Panc1 (cell line): ENCODE results near the gene CFAP221. TPM values are rescaled to one million over a fixed set of nuclear protein-coding genes. Genes with fewer than 3 reads are reported as not detected.

ENCODE experiments used
- ATAC-seq: fragments of 200-7000 bp; cut with Tn5 transposase; 2 replicates; pipeline ENCODE4 v1.9.1; 2020; ENCODE audit warnings: mild to moderate bottlenecking, moderate library complexity
- BruUV-seq: library from RNA; stranded (reverse); fragments of 400-500 nt; replicated peaks from 2 replicates; lab custom pipeline; 2021; lab: Mats Ljungman, UMichigan
- CTCF ChIA-PET: fragments of 300-600 bp; sonication (Branson Sonifier 250); formaldehyde crosslinking; loops from one replicate; lab custom pipeline; 2022; ENCODE audit warnings: antibody characterized with exemption; lab: Charles Lee
- POLR2A ChIA-PET: fragments of 300-600 bp; sonication (Branson Sonifier 250); formaldehyde crosslinking; loops from one replicate; lab custom pipeline; 2022; ENCODE audit warnings: antibody characterized with exemption; lab: Charles Lee
- DNase-seq: peaks from one replicate; pipeline ENCODE4 v3.0.0-alpha.2; 2010; ENCODE audit warnings: low read depth, low spot score
- H3K27ac ChIP-seq: 2 replicates; pipeline ENCODE4 v1.5.1; 2011; ENCODE audit warnings: mild to moderate bottlenecking, low read length, inconsistent platforms
- H3K27me3 ChIP-seq: fragments of 200-500 bp; sonication (Bioruptor generic); 2 replicates; pipeline ENCODE4 v1.6.0; 2014; ENCODE audit warnings: low read length, inconsistent platforms; ENCODE audit not compliant: control insufficient read depth, insufficient read depth
- H3K36me3 ChIP-seq: fragments of 200-500 bp; sonication (Bioruptor generic); 2 replicates; pipeline ENCODE4 v1.5.1; 2014; ENCODE audit warnings: inconsistent platforms, mild to moderate bottlenecking, low read length, moderate library complexity; ENCODE audit not compliant: control insufficient read depth, insufficient read depth
- H3K4me1 ChIP-seq: 2 replicates; pipeline ENCODE4 v1.5.1; 2011; ENCODE audit warnings: inconsistent platforms, mild to moderate bottlenecking, low read length, moderate library complexity; ENCODE audit not compliant: control insufficient read depth, insufficient read depth
- H3K4me3 ChIP-seq, 2 experiments: 2 replicates each; pipeline ENCODE4 v1.5.1; 2011 to 2012; ENCODE audit warnings: low read depth in 2 of 2, low read length in 2 of 2, mild to moderate bottlenecking in 2 of 2, inconsistent platforms in 1 of 2, moderate library complexity in 1 of 2
- H3K9me3 ChIP-seq: fragments of 200-500 bp; sonication (Bioruptor generic); 2 replicates; pipeline ENCODE4 v1.5.1; 2014; ENCODE audit warnings: low read depth, mild to moderate bottlenecking, inconsistent platforms, low read length, moderate library complexity; ENCODE audit not compliant: control insufficient read depth, insufficient read depth
- POLR2AphosphoS5 ChIP-seq: IDR thresholded peaks from 2 replicates; pipeline ENCODE4 v1.6.1; 2012; ENCODE audit warnings: mild to moderate bottlenecking, low read depth, low read length, moderate library complexity
- SIN3A ChIP-seq: IDR thresholded peaks from 2 replicates; pipeline ENCODE4 v1.6.1; 2012; ENCODE audit warnings: low read depth, mild to moderate bottlenecking, low read length, moderate library complexity, borderline replicate concordance; ENCODE audit not compliant: insufficient read depth
- TCF7L2 ChIP-seq: IDR thresholded peaks from 2 replicates; pipeline ENCODE4 v1.6.1; 2011; ENCODE audit warnings: mild to moderate bottlenecking, low read depth, low read length, inconsistent platforms
- in situ Hi-C: cut with HindIII; loops from 2 replicates; pipeline ENCODE4 v1.10.0; 2016; ENCODE audit warnings: low sequenced_read_pairs, low pct_unique_long_range_greater_than_20kb
- intact Hi-C: fragments of 100-400 bp; cut with micrococcal nuclease; formaldehyde crosslinking; loops from one replicate; pipeline ENCODE4 v1.10.0; 2022; ENCODE audit not compliant: unreplicated experiment
- total RNA-seq: library from RNA; stranded (reverse); gene quantifications from one replicate; pipeline ENCODE4 v1.2.1, GENCODE V29; 2021; ENCODE audit not compliant: unreplicated experiment
- TF ChIP-seq, protein P1 (sequence below), 2 experiments: IDR thresholded peaks; 2 replicates each; pipeline ENCODE4 v1.6.1; 2011 to 2012; ENCODE audit warnings: low read depth in 2 of 2, control low read depth in 1 of 2, low read length in 1 of 2, mild to moderate bottlenecking in 1 of 2, moderate library complexity in 1 of 2; ENCODE audit not compliant: insufficient read depth in 1 of 2
- TF ChIP-seq, protein P2 (sequence below): fragments of 450-650 bp; IDR thresholded peaks from 2 replicates; pipeline ENCODE4 v1.5.1; 2017; ENCODE audit warnings: mild to moderate bottlenecking

Gene CFAP221
- total RNA-seq, 1 experiment from 2014 or later = not detected

DNA sequence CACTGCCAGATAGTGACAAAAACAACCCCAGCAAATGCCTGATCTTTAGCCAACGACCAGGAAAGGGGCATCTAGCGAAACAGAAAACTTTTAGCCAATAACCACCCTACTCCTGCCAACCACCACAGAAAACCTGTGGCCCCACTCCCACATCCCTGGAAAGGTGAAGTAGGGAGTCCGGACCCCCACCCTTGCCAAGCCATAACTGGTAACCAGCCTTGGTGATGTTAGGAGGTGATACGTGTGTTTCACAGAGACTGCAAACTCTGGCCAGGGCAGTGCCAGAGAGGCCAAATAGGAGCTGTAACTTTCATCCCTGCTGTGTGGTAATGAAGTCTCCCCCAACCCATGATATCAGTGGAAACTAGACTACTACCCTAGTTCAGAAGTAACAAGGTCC lies 47.6 kb upstream of the CFAP221 start:
- H3K4me1 ChIP-seq = peaks cover 10% of the 10 kb centered on the region
- TF ChIP-seq, protein P1, sequence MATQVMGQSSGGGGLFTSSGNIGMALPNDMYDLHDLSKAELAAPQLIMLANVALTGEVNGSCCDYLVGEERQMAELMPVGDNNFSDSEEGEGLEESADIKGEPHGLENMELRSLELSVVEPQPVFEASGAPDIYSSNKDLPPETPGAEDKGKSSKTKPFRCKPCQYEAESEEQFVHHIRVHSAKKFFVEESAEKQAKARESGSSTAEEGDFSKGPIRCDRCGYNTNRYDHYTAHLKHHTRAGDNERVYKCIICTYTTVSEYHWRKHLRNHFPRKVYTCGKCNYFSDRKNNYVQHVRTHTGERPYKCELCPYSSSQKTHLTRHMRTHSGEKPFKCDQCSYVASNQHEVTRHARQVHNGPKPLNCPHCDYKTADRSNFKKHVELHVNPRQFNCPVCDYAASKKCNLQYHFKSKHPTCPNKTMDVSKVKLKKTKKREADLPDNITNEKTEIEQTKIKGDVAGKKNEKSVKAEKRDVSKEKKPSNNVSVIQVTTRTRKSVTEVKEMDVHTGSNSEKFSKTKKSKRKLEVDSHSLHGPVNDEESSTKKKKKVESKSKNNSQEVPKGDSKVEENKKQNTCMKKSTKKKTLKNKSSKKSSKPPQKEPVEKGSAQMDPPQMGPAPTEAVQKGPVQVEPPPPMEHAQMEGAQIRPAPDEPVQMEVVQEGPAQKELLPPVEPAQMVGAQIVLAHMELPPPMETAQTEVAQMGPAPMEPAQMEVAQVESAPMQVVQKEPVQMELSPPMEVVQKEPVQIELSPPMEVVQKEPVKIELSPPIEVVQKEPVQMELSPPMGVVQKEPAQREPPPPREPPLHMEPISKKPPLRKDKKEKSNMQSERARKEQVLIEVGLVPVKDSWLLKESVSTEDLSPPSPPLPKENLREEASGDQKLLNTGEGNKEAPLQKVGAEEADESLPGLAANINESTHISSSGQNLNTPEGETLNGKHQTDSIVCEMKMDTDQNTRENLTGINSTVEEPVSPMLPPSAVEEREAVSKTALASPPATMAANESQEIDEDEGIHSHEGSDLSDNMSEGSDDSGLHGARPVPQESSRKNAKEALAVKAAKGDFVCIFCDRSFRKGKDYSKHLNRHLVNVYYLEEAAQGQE (IDR thresholded peaks at IDR 0.05; ENCODE audit: insufficient read depth in 1 of 2, low read depth in 2 of 2, low read length in 1 of 2) = no peak
- TF ChIP-seq, protein P2, sequence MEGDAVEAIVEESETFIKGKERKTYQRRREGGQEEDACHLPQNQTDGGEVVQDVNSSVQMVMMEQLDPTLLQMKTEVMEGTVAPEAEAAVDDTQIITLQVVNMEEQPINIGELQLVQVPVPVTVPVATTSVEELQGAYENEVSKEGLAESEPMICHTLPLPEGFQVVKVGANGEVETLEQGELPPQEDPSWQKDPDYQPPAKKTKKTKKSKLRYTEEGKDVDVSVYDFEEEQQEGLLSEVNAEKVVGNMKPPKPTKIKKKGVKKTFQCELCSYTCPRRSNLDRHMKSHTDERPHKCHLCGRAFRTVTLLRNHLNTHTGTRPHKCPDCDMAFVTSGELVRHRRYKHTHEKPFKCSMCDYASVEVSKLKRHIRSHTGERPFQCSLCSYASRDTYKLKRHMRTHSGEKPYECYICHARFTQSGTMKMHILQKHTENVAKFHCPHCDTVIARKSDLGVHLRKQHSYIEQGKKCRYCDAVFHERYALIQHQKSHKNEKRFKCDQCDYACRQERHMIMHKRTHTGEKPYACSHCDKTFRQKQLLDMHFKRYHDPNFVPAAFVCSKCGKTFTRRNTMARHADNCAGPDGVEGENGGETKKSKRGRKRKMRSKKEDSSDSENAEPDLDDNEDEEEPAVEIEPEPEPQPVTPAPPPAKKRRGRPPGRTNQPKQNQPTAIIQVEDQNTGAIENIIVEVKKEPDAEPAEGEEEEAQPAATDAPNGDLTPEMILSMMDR = no peak
- TF ChIP-seq SIN3A (no peak), TCF7L2 (no peak), POLR2AphosphoS5 (no peak)
- CTCF ChIA-PET = no interaction called here
- ATAC-seq (no peak), DNase-seq (no peak)
- no TSS peak for BruUV-seq
- H3K36me3 ChIP-seq = no peaks in the 10 kb centered on the region
- H3K4me3 ChIP-seq = no peak overlapping the region
- no peak overlapping the region for H3K27ac ChIP-seq
- POLR2A ChIA-PET = no interaction called here
- H3K27me3 ChIP-seq = no peaks in the 10 kb centered on the region
- in situ Hi-C loops (no loop called here), intact Hi-C loops (no loop called here)
- H3K9me3 ChIP-seq = no peaks in the 10 kb centered on the region

DNA sequence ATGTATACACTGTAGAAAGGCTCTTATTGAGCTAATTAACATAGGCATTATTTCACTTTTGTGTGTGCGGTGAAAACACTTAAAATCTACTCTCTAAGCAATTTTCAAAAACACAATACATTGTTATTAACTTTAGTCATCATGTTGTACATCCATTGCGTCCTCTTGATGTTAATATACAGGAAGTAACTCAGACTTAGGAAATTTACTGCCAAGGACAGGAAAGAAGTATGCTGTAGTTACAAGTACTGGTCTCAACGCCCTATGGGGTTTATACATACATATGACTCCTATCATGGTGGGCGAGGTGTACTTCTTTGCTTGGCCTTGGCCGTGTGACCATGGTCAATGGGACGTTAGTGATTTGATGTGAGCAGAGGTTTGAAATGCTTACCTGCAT lies 35.5 kb upstream of the CFAP221 start:
- in situ Hi-C loops = no loop called here
- Histone ChIP-seq H3K27me3 (peaks cover 2% of the 10 kb centered on the region; the same call in 1 of the 2 replicates), H3K27ac (no peak overlapping the region), H3K4me3 (no peak overlapping the region), H3K4me1 (no peaks in the 10 kb centered on the region), H3K36me3 (no peaks in the 10 kb centered on the region), H3K9me3 (no peaks in the 10 kb centered on the region)
- no peak for DNase-seq
- ChIA-PET POLR2A (no interaction called here), CTCF (no interaction called here)
- no peak for ATAC-seq
- intact Hi-C loops = no loop called here
- TF ChIP-seq, protein P2 = no peak
- TF ChIP-seq SIN3A = no peak
- no peak for TF ChIP-seq TCF7L2
- TF ChIP-seq POLR2AphosphoS5 = no peak
- TF ChIP-seq, protein P1 (IDR thresholded peaks at IDR 0.05; ENCODE audit: insufficient read depth in 1 of 2, low read depth in 2 of 2, low read length in 1 of 2) = no peak
- BruUV-seq = no TSS peak
